Naive B cell (primary cell): ENCODE measurements around the gene PLXNC1. TPM values are rescaled to one million over a fixed set of nuclear protein-coding genes. Genes with fewer than 3 reads are reported as not detected.

Source experiments
- ATAC-seq, 2 donors: fragments of 150-1000 bp; cut with Tn5 transposase; 2 replicates each; pipeline ENCODE4 v1.10.0; 2021; ENCODE audit warnings: low read depth in 2 of 2, mild to moderate bottlenecking in 2 of 2, moderate library complexity in 2 of 2
- DNase-seq: peaks from one replicate; pipeline ENCODE4 v3.0.0; 2022
- H3K27ac Mint-ChIP-seq, 6 donors: one replicate each; pipeline ENCODE4 v1.8.0; 2020 to 2022; ENCODE audit warnings: mild to moderate bottlenecking in 6 of 6, mixed read lengths in 6 of 6, moderate library complexity in 5 of 6, inconsistent platforms in 2 of 6
- H3K27me3 Mint-ChIP-seq, 3 donors: one replicate each; pipeline ENCODE4 v1.8.0; 2021 to 2022; ENCODE audit warnings: mixed read lengths in 3 of 3, mild to moderate bottlenecking in 1 of 3
- H3K36me3 Mint-ChIP-seq, 2 donors: one replicate each; pipeline ENCODE4 v1.8.0; 2020 to 2022; ENCODE audit warnings: mixed read lengths in 2 of 2, inconsistent platforms in 1 of 2, mild to moderate bottlenecking in 1 of 2
- H3K4me1 Mint-ChIP-seq, 3 donors: one replicate each; pipeline ENCODE4 v1.8.0; 2020 to 2022; ENCODE audit warnings: mixed read lengths in 3 of 3, inconsistent platforms in 1 of 3, mild to moderate bottlenecking in 1 of 3, moderate library complexity in 1 of 3
- H3K4me3 Mint-ChIP-seq, 8 donors: one replicate each; pipeline ENCODE4 v1.8.0; 2020 to 2022; ENCODE audit warnings: mild to moderate bottlenecking in 8 of 8, mixed read lengths in 8 of 8, moderate library complexity in 8 of 8, inconsistent platforms in 2 of 8
- H3K9me3 Mint-ChIP-seq, 7 donors: one replicate each; pipeline ENCODE4 v1.8.0; 2020 to 2022; ENCODE audit warnings: mixed read lengths in 7 of 7, mild to moderate bottlenecking in 5 of 7, inconsistent platforms in 2 of 7, moderate library complexity in 1 of 7
- polyA plus RNA-seq, 6 donors: library from polyadenylated mRNA; unstranded; fragments of 300-500 nt; fragmentation: Illumina TruSeq; gene quantifications; one replicate each; pipeline ENCODE4 v1.2.3, GENCODE V29; 2021; ENCODE audit warnings: low read depth in 6 of 6

PLXNC1 gene
- polyA plus RNA-seq, result 1 to 10 TPM; 2.1 to 6.9 (median 4.4) TPM

DNA sequence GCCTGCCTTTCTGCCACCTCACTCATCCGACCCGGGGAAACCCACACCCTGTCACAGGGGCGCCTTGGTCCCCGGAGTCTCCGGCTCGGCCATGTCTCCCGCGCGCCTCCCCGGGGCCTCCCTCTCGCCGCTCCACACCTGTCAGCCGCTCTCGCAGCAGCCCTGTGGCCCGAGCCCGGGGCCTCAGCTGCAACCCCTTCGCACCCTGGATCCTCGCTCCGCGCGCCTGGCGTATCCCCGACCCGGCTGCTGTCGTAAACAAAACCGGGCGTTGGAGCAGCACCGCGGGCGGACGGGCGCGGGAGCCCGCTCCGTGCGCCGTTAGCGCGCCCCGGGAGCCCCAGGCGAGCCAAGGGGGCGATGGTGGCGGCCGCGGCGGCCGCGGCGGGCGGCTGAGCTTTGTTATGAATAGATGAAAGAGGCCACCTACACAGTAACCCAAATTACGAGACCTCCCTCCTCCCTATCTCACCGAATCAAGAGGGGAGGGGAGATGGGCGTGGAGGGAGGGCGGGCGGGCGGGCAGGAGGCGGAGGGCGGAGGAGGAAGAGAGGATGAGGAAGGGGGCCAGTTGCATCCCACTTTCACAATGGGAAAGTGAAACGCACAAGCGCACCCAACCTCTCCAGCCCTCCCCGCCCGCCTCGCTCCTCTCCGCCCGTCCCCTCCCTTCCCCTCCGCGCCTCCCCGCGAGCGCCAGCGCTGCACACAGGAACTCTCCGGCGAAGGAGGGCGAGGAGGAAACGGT is at the start of gene PLXNC1:
PLXNC1 (plus strand) TSS at position 587 of the 748 bp plus-strand sequence. CDS start 395 bp downstream, outside the sequence.
- ATAC-seq (peak; percentile 42), DNase-seq (peak; percentile 54)
- no peaks in the 10 kb centered on the region for H3K9me3 Mint-ChIP-seq
- peak within 1 kb of the TSS in 5 of 6 donors; percentile 18 to 78 (median 42) for H3K27ac Mint-ChIP-seq
- H3K36me3 Mint-ChIP-seq, result no peaks in the 10 kb centered on the region
- peaks cover 42 to 48% (median 45%) of the 10 kb centered on the region in 3 donors for H3K4me1 Mint-ChIP-seq
- H3K4me3 Mint-ChIP-seq, result peak within 1 kb of the TSS; percentile 90 to 98 (median 96)
- peaks cover 0 to 2% (median 0%) of the 10 kb centered on the region in 3 donors for H3K27me3 Mint-ChIP-seq

DNA sequence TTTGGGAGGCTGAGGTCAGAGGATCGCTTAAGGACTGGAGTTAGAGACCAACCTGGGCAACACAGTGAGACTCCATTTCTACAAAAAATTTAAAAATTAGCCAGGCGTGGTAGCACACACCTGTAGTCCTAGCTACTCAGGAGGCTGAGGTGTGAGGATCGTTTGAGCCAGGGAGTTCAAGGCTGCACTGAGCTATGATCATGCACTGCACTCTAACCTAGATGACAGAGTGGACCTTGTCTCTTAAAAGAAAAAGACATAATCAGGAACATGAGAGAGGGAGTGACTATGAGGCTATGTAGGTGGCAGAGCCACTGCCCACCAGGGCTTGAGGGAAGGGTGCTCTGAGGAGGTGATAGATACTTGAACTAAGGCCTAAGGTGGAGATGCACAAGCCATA is 49.2 kb upstream of the PLXNC1 start:
- H3K36me3 Mint-ChIP-seq, result no peaks in the 10 kb centered on the region
- H3K9me3 Mint-ChIP-seq, result no peaks in the 10 kb centered on the region
- H3K27ac Mint-ChIP-seq, result peak overlapping the region in 1 of 6 donors; percentile 5
- ATAC-seq (no peak), DNase-seq (no peak)
- H3K27me3 Mint-ChIP-seq, result peaks cover 24 to 45% (median 41%) of the 10 kb centered on the region in 3 donors
- H3K4me3 Mint-ChIP-seq, result peak overlapping the region in 1 of 8 donors; percentile 42
- peaks cover 3 to 12% (median 8%) of the 10 kb centered on the region in 3 donors for H3K4me1 Mint-ChIP-seq

DNA sequence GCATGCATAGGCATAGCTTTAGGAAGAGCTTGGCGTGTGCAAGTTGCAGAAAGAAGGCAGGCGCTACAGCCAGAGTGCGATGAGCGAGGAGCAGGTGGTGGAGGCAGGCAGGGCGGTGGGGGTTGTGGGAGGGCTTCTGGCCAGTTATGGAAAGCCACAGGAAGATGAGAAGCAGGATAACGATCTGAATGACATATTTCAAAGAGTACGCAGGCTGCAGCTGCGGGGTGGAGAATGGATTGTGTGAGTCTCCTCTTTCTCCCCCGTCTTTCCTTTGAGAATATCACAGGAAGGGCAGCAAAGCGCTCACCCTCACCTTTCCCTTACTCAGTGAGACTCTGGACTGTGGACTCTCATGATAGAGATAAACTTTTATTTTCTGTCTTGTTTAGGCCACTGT is 48.7 kb upstream of the PLXNC1 start:
- H3K4me3 Mint-ChIP-seq, result peak overlapping the region in 1 of 8 donors; percentile 42

GRCh38 chr12:94100211-94100627 is 48.2 kb upstream of the PLXNC1 start:
- H3K4me1 Mint-ChIP-seq, result peaks cover 3 to 12% (median 8%) of the 10 kb centered on the region in 3 donors
- H3K36me3 Mint-ChIP-seq, result no peaks in the 10 kb centered on the region
- no peaks in the 10 kb centered on the region for H3K9me3 Mint-ChIP-seq
- no peak overlapping the region for H3K27ac Mint-ChIP-seq
- ATAC-seq (no peak), DNase-seq (no peak)
- H3K27me3 Mint-ChIP-seq, result peaks cover 25 to 55% (median 49%) of the 10 kb centered on the region in 3 donors
- peak overlapping the region in 3 of 8 donors; percentile 12 to 84 (median 70) for H3K4me3 Mint-ChIP-seq

More for the DNA sequence above, 48.7 kb upstream of the PLXNC1 start:
- ATAC-seq, result no peak
- no peaks in the 10 kb centered on the region for H3K36me3 Mint-ChIP-seq
- no peak for DNase-seq
- H3K27me3 Mint-ChIP-seq, result peaks cover 25 to 50% (median 43%) of the 10 kb centered on the region in 3 donors
- H3K27ac Mint-ChIP-seq, result peak overlapping the region in 1 of 6 donors; percentile 5
- H3K4me1 Mint-ChIP-seq, result peaks cover 3 to 12% (median 8%) of the 10 kb centered on the region in 3 donors
- no peaks in the 10 kb centered on the region for H3K9me3 Mint-ChIP-seq

- Mint-ChIP-seq H3K4me3 (peak overlapping the region; percentile 83 to 93 (median 88)), H3K27ac (peak overlapping the region in 1 of 6 donors; percentile 54), H3K4me1 (peaks cover 3 to 12% (median 8%) of the 10 kb centered on the region in 3 donors), H3K27me3 (peaks cover 25 to 65% (median 59%) of the 10 kb centered on the region in 3 donors), H3K36me3 (no peaks in the 10 kb centered on the region), H3K9me3 (no peaks in the 10 kb centered on the region)
- ATAC-seq, result peak; percentile 82 to 83
- peak; percentile 72 for DNase-seq
Observed at GRCh38 chr12:94100990-94101737, 47.2 kb upstream of the PLXNC1 start.

DNA sequence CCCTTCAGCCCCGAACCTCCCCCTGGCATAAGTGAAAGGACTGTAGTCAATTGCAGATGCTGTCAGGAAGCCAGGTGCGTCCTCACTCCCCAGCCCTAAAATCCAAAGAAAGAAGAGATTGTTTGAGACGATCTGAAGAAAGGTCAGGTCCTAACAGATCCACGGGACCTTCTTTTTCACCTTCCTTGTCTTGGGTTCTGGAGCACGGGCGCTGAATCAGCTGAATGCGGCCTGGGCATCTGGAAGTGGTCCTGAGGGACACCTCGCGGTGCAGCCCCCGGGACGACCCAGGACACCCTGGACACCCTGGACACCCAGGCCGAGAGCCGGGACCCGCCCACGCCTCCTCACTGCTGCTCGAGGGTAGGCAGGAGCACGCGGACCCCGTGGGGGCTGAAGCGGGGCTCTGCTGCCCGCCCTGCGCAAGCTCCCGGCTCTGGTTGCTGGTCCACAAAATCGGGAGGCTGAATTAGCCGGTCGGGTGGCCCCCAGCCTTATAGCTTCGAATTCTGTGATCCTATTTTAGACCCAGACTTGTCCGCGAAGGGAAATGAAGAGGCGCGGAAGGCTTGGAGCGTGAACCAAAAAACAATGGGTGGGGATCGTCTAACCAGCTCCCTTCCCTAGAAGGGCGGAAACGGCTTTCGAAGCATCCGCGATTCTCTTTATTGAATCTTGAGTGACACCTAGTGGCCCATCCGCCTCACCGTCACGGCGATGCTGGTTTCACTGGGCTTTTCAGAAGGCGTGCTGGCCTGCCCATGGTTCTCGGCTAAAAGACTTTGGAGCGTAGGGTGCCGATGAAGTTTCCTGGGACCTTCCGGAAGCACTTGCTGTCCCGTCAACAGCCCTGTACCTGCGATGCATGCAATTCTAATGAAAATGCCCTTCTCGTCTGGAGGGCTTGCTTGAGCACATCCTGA is 46.4 kb upstream of the PLXNC1 start:
- DNase-seq (peak; percentile 75), ATAC-seq (peak; percentile 78 to 85)
- Mint-ChIP-seq H3K27me3 (peaks cover 29 to 72% (median 65%) of the 10 kb centered on the region in 3 donors), H3K36me3 (no peaks in the 10 kb centered on the region), H3K27ac (peak overlapping the region in 4 of 6 donors; percentile 15 to 63 (median 48)), H3K9me3 (no peaks in the 10 kb centered on the region), H3K4me1 (peaks cover 3 to 12% (median 8%) of the 10 kb centered on the region in 3 donors), H3K4me3 (peak overlapping the region; percentile 83 to 93 (median 88))

DNA sequence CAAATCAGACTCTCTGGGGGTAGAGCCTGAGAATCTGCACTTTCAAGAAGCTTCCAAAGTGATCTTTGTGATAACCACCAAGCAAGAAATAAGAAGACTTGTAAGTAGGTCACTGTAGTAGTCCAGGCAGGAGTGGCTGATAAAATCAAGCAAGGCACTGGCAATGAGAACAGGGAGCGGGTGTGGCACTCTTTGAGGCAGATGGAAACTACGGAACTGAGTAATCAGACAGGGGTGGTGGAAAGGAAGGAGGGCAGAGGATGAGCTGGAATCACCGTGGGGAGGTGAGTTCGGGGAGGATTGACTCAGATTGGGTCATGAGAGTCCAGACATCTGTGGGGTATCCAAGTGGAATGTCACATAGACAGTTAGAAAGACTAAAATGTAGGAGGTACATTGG is 44.4 kb upstream of the PLXNC1 start:
- H3K4me3 Mint-ChIP-seq, result peak overlapping the region in 1 of 8 donors; percentile 36
- no peak for DNase-seq
- peaks cover 24 to 61% (median 60%) of the 10 kb centered on the region in 3 donors for H3K27me3 Mint-ChIP-seq
- no peaks in the 10 kb centered on the region for H3K36me3 Mint-ChIP-seq
- H3K9me3 Mint-ChIP-seq, result no peaks in the 10 kb centered on the region
- H3K4me1 Mint-ChIP-seq, result peaks cover 3 to 12% (median 8%) of the 10 kb centered on the region in 3 donors
- H3K27ac Mint-ChIP-seq, result no peak overlapping the region
- ATAC-seq, result no peak

DNA sequence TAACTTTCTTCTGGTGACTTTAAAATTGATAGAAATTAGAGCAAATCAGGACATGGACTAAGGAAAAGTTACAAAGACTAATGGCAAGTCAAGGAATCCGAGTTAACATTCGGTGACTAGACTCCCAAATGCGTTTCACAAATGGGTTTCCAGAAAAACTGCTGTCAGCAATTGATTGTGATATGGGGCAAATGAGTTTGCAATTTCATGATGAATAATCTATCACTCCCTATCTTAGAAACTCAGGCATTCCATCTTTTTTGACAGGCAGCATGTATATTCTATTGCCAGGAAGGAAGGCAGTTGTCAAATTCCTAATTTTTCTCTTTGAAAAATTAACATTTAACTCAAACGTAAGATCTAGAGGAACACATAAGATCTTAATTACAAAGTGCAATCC is 40.5 kb upstream of the PLXNC1 start:
- Mint-ChIP-seq H3K36me3 (no peaks in the 10 kb centered on the region), H3K4me3 (no peak overlapping the region), H3K27me3 (peaks cover 16 to 40% (median 40%) of the 10 kb centered on the region in 3 donors), H3K4me1 (peaks cover 0 to 10% (median 6%) of the 10 kb centered on the region in 3 donors), H3K27ac (no peak overlapping the region), H3K9me3 (no peaks in the 10 kb centered on the region)
- DNase-seq, result no peak
- no peak for ATAC-seq

DNA sequence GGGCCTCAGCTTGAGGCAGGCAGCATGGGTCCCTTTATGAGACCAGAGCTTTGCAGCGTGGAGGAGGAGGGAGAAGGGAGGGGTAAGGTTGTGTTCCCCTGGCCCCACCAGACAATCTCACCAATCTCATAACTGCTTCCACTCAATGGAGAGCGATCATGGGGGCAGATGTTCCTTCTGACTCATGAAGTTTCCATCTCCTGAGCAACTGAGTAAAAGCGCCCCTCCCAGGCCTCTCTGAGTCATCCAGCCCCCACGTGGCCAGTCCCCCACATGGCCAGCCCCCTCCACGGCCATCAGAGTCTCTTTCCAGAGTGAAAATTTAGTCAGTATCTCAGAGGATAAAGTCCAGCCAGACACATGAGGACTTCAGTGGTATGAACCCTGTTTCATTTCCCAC is 39.2 kb upstream of the PLXNC1 start:
- ATAC-seq (no peak), DNase-seq (no peak)
- no peaks in the 10 kb centered on the region for H3K9me3 Mint-ChIP-seq
- peaks cover 0 to 10% (median 6%) of the 10 kb centered on the region in 3 donors for H3K4me1 Mint-ChIP-seq
- H3K4me3 Mint-ChIP-seq, result no peak overlapping the region
- H3K36me3 Mint-ChIP-seq, result no peaks in the 10 kb centered on the region
- no peak overlapping the region for H3K27ac Mint-ChIP-seq
- H3K27me3 Mint-ChIP-seq, result peaks cover 11 to 30% (median 28%) of the 10 kb centered on the region in 3 donors

DNA sequence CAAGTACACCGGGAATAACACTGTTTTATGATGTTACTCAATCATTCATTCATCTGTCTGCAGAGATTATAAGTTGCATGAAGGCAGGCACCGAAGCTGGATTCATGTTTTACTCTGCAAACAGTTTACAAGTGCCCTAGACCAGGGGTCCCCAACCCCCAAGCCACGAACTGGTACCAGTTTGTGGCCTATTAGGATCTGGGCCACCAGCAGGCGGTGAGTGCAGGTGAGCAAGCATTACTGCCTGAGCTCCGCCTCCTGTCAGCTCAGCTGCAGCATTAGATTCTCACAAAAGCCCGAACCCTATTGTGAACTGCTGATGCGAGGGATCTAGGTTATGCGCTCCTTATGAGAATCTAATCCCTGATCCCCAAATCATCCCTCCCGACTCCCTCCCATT is 38.1 kb upstream of the PLXNC1 start:
- ATAC-seq (no peak), DNase-seq (no peak)
- no peak overlapping the region for H3K4me3 Mint-ChIP-seq
- H3K27ac Mint-ChIP-seq, result no peak overlapping the region
- H3K27me3 Mint-ChIP-seq, result peaks cover 9 to 21% (median 17%) of the 10 kb centered on the region in 3 donors
- no peaks in the 10 kb centered on the region for H3K9me3 Mint-ChIP-seq
- H3K4me1 Mint-ChIP-seq, result peaks cover 0 to 10% (median 6%) of the 10 kb centered on the region in 3 donors
- H3K36me3 Mint-ChIP-seq, result no peaks in the 10 kb centered on the region

DNA sequence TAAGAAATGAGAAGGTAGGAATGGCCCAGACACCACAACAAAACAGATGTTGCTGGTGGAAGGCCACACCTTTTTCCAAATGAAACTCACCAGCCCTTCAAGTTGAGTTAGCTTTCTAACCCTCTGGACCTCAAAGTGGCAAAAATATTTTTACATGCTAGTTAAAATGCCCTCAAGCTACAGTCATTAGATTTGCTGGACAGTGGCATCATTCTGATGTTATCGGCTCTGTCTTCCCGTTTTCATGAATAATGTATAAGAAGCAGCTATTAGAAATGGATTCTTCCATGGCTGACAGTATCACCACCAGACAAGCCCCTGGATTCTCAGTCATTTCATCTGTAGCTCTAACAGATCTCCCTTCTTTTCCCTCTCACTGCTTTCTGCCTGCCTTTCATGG is 37.1 kb upstream of the PLXNC1 start:
- H3K36me3 Mint-ChIP-seq, result no peaks in the 10 kb centered on the region
- H3K27me3 Mint-ChIP-seq, result peaks cover 6 to 11% (median 9%) of the 10 kb centered on the region in 3 donors
- H3K9me3 Mint-ChIP-seq, result no peaks in the 10 kb centered on the region
- DNase-seq (no peak), ATAC-seq (no peak)
- H3K4me3 Mint-ChIP-seq, result no peak overlapping the region
- H3K4me1 Mint-ChIP-seq, result peaks cover 0 to 10% (median 6%) of the 10 kb centered on the region in 3 donors
- no peak overlapping the region for H3K27ac Mint-ChIP-seq

DNA sequence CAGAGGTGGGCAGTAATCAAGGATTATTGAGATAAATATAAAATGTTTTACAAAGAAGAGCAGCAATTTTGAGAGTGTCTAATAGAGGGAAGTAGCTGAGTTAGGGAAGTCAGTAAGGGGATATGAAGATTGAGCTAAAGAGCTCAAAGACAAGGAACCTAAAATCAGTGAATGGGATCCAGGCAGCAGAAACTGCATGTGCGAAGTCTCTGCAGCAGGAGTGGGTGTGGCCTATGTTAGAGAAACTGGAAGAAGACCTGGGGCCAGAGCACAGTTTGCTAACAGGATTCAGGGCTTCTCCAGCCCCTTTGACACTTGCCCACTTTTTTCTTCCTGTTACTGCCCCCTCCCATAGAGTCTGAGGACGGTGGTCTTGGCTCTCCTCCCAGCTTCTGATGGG is 36.3 kb upstream of the PLXNC1 start:
- H3K4me3 Mint-ChIP-seq, result no peak overlapping the region
- no peaks in the 10 kb centered on the region for H3K36me3 Mint-ChIP-seq
- H3K27ac Mint-ChIP-seq, result no peak overlapping the region
- H3K9me3 Mint-ChIP-seq, result no peaks in the 10 kb centered on the region
- DNase-seq, result no peak
- ATAC-seq, result peak; percentile 23 to 38
- peaks cover 0 to 6% (median 5%) of the 10 kb centered on the region in 3 donors for H3K27me3 Mint-ChIP-seq
- peaks cover 0 to 10% (median 6%) of the 10 kb centered on the region in 3 donors for H3K4me1 Mint-ChIP-seq
